ENCODE measurements around the gene ASB13.

DNA sequence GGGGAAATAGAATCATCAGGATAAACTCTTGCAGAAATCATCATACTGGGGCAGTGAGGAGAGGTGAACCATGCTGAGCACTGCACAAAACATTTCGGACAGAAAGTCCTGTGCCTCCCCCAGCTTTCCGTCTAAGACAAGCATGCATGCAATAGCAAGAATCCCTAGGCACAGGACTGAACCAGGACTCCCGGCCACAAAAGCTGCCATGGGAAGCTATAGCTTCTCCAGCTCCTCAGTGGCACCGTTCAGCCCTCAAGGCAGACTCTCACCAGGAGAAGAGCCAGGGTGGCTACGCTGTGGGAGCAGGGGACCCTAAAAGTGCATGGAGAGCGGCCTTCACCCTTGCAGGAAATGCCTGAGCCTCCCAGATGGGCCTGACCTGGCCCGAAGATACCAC, 70.8 kb downstream of the ASB13 start:
- TF ChIP-seq POLR2AphosphoS5 (IDR thresholded peaks at IDR 0.05; ENCODE audit: low read depth, low read length) (no peak), POLR2A (IDR thresholded peaks at IDR 0.05; ENCODE audit: low read depth, low read length) (no peak), TAF1 (IDR thresholded peaks at IDR 0.05; ENCODE audit: borderline replicate concordance, low read depth, low read length) (no peak)

Measured in GM12892 (cell line).